22Rv1 (cell line): Measurements from ENCODE around the gene PRDM16.

Experiments used
- ZFX ChIP-seq: fragments of 450-650 bp; IDR thresholded peaks from 2 replicates; pipeline ENCODE4 v1.6.1; 2017; ENCODE audit warnings: antibody characterized with exemption, borderline replicate concordance
- TF ChIP-seq, protein P1 (sequence below): fragments of 450-650 bp; IDR thresholded peaks from 2 replicates; pipeline ENCODE4 v1.5.1; 2017; ENCODE audit warnings: mild to moderate bottlenecking

DNA sequence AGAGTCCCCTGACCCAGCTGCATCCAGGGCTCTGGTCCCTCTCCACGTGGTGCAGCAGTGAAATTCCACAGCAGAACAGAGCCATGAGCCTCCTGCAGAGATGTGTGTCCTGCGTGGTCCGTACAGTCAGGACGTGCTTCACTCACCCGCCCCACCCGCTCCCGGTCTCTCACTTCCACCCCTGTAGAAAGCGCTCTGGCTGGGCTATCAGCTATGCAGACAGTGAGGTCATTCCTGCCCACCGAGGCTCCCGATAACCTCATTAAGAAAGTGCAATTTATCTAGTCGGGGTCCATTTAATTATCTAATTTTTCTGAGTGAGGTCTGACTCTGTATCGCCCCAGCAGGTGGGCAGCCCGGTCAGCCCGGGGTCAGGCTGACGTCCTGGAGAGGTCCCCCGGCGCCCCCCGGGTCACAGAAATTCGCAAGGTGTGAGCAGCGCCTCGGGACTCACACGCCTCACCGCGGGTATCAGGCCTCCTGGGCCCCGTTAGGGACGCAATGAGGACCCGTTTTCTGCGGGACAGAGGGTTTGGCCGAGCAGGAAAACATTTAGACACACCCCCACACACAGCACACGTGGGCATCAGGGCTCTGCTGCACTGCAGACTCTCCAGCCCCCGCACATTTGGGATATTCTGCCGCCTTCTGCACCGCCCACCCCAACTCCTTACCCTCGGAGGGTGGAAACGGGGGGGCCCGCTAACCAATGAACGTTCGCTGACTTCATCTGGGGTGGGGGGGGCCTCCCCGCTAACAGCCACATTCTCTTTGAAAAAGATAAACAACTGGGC is 76.7 kb downstream of the PRDM16 start:
- TF ChIP-seq, protein P1, sequence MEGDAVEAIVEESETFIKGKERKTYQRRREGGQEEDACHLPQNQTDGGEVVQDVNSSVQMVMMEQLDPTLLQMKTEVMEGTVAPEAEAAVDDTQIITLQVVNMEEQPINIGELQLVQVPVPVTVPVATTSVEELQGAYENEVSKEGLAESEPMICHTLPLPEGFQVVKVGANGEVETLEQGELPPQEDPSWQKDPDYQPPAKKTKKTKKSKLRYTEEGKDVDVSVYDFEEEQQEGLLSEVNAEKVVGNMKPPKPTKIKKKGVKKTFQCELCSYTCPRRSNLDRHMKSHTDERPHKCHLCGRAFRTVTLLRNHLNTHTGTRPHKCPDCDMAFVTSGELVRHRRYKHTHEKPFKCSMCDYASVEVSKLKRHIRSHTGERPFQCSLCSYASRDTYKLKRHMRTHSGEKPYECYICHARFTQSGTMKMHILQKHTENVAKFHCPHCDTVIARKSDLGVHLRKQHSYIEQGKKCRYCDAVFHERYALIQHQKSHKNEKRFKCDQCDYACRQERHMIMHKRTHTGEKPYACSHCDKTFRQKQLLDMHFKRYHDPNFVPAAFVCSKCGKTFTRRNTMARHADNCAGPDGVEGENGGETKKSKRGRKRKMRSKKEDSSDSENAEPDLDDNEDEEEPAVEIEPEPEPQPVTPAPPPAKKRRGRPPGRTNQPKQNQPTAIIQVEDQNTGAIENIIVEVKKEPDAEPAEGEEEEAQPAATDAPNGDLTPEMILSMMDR = no peak
- TF ChIP-seq ZFX = no peak
